Astrocyte (in vitro differentiated cells and primary cell): Measurements from ENCODE around the gene TUT1. TPM values are rescaled to one million over a fixed set of nuclear protein-coding genes. Genes with fewer than 3 reads are reported as not detected.

Experiments
- DNase-seq: peaks from one replicate; pipeline ENCODE4 v3.0.0-alpha.2; 2010; ENCODE audit warnings: low read depth
- FAIRE-seq: peaks from 2 replicates; lab custom pipeline; 2011; peaks lifted over from hg19 to GRCh38; lab: Jason Lieb, UNC
- H2AFZ ChIP-seq: 2 replicates; pipeline ENCODE4 v1.6.0; 2012; ENCODE audit warnings: low read depth, low read length, inconsistent platforms
- H3K27ac ChIP-seq: 2 replicates; pipeline ENCODE4 v1.5.1; 2011; ENCODE audit warnings: low read depth, low read length, inconsistent platforms
- H3K27me3 ChIP-seq: 2 replicates; pipeline ENCODE4 v1.6.0; 2011; ENCODE audit warnings: low read length, inconsistent platforms; ENCODE audit not compliant: insufficient read depth
- H3K36me3 ChIP-seq: 2 replicates; pipeline ENCODE4 v1.5.1; 2011; ENCODE audit warnings: low read length, inconsistent platforms; ENCODE audit not compliant: insufficient read depth
- H3K4me1 ChIP-seq: 2 replicates; pipeline ENCODE4 v1.5.1; 2011; ENCODE audit warnings: low read length, inconsistent platforms; ENCODE audit not compliant: insufficient read depth
- H3K4me2 ChIP-seq: 2 replicates; pipeline ENCODE4 v1.6.0; 2012; ENCODE audit warnings: low read length, inconsistent platforms
- H3K4me3 ChIP-seq: 2 replicates; pipeline ENCODE4 v1.5.1; 2011; ENCODE audit warnings: low read depth, mild to moderate bottlenecking, low read length, inconsistent platforms; ENCODE audit not compliant: insufficient read depth
- H3K79me2 ChIP-seq: 2 replicates; pipeline ENCODE4 v1.6.0; 2012; ENCODE audit warnings: mild to moderate bottlenecking, low read length, inconsistent platforms; ENCODE audit not compliant: insufficient read depth
- H3K9ac ChIP-seq: 2 replicates; pipeline ENCODE4 v1.6.0; 2012; ENCODE audit warnings: mild to moderate bottlenecking, low read length, inconsistent platforms
- H3K9me3 ChIP-seq: 2 replicates; pipeline ENCODE4 v1.5.1; 2012; ENCODE audit warnings: low read depth, mild to moderate bottlenecking, low read length, inconsistent platforms; ENCODE audit not compliant: insufficient read depth
- H4K20me1 ChIP-seq: 2 replicates; pipeline ENCODE4 v1.6.0; 2012; ENCODE audit warnings: low read length, inconsistent platforms; ENCODE audit not compliant: insufficient read depth
- H3K27ac Mint-ChIP-seq: one replicate; pipeline ENCODE4 v1.8.0; 2021; ENCODE audit warnings: mild to moderate bottlenecking, mixed read lengths; ENCODE audit not compliant: unreplicated experiment
- H3K27me3 Mint-ChIP-seq: one replicate; pipeline ENCODE4 v1.8.0; 2021; ENCODE audit warnings: low read depth, mixed read lengths; ENCODE audit not compliant: unreplicated experiment
- H3K36me3 Mint-ChIP-seq: one replicate; pipeline ENCODE4 v1.8.0; 2021; ENCODE audit warnings: low read depth, mixed read lengths; ENCODE audit not compliant: unreplicated experiment
- H3K4me1 Mint-ChIP-seq: one replicate; pipeline ENCODE4 v1.8.0; 2021; ENCODE audit warnings: low read depth, mixed read lengths; ENCODE audit not compliant: unreplicated experiment
- H3K4me3 Mint-ChIP-seq: one replicate; pipeline ENCODE4 v1.8.0; 2021; ENCODE audit warnings: mild to moderate bottlenecking, moderate library complexity, mixed read lengths; ENCODE audit not compliant: unreplicated experiment
- H3K9me3 Mint-ChIP-seq: one replicate; pipeline ENCODE4 v1.8.0; 2021; ENCODE audit warnings: mild to moderate bottlenecking, mixed read lengths; ENCODE audit not compliant: unreplicated experiment
- CTCF ChIP-seq: IDR thresholded peaks from 2 replicates; pipeline ENCODE4 v1.5.1; 2011; ENCODE audit warnings: low read depth, mild to moderate bottlenecking, inconsistent platforms, low read length, moderate library complexity; ENCODE audit not compliant: insufficient read depth
- EZH2 ChIP-seq: IDR thresholded peaks from 2 replicates; pipeline ENCODE4 v1.6.1; 2012; ENCODE audit warnings: mild to moderate bottlenecking, low read length, inconsistent platforms; ENCODE audit not compliant: insufficient read depth
- total RNA-seq: library from RNA; stranded (reverse); gene quantifications from 2 replicates; pipeline ENCODE4 v1.2.1, GENCODE V29; 2021

TUT1 gene
- total RNA-seq, 1 donor from 2014 or later = 18.3 TPM

GRCh38 chr11:62612366-62613290 lies 21.3 kb upstream of the TUT1 start, which contains the start of the genes EML3 and ROM1:
TSS of gene EML3 (minus strand) at chr11:62612775. CDS start at chr11:62612457, 318 bp downstream.
TSS of gene ROM1 (plus strand) at chr11:62613257. CDS start at chr11:62613282, 25 bp downstream.
- Histone ChIP-seq H3K79me2 (peaks cover 9% of the 10 kb centered on the region), H3K36me3 (peaks cover 7% of the 10 kb centered on the region), H3K9me3 (no peaks in the 10 kb centered on the region), H3K27me3 (no peaks in the 10 kb centered on the region), H3K9ac (peak within 1 kb of the TSS; percentile 87), H3K4me3 (peak within 1 kb of the TSS; percentile 82), H3K27ac (peak within 1 kb of the TSS; percentile 56), H3K4me1 (peaks cover 11% of the 10 kb centered on the region), H2AFZ (peak within 1 kb of the TSS; percentile 63), H4K20me1 (peaks cover 4% of the 10 kb centered on the region), H3K4me2 (peak within 1 kb of the TSS; percentile 96)
- Mint-ChIP-seq H3K27ac (peak within 1 kb of the TSS; percentile 89), H3K4me1 (peaks cover 14% of the 10 kb centered on the region), H3K4me3 (peak within 1 kb of the TSS; percentile 98), H3K27me3 (no peaks in the 10 kb centered on the region), H3K9me3 (no peaks in the 10 kb centered on the region), H3K36me3 (peaks cover 11% of the 10 kb centered on the region)
- TF ChIP-seq EZH2 (no peak), CTCF (peak; percentile 9)
- FAIRE-seq (no peak), DNase-seq (peak; percentile 48)

- peaks cover 14% of the 10 kb centered on the region for H3K4me1 Mint-ChIP-seq
- peaks cover 9% of the 10 kb centered on the region for H3K79me2 ChIP-seq
- peaks cover 13% of the 10 kb centered on the region for H3K36me3 Mint-ChIP-seq
- H3K27ac Mint-ChIP-seq = peak overlapping the region; percentile 89
- peak overlapping the region; percentile 56 for H3K27ac ChIP-seq
- no peaks in the 10 kb centered on the region for H3K9me3 ChIP-seq
- H3K27me3 ChIP-seq = no peaks in the 10 kb centered on the region
- FAIRE-seq = no peak
- DNase-seq = peak; percentile 60
- H3K4me3 ChIP-seq = peak overlapping the region; percentile 82
- H3K4me2 ChIP-seq = peak overlapping the region; percentile 96
- TF ChIP-seq CTCF = no peak
- no peak for TF ChIP-seq EZH2
- peaks cover 11% of the 10 kb centered on the region for H3K4me1 ChIP-seq
- peak overlapping the region; percentile 63 for H2AFZ ChIP-seq
- no peaks in the 10 kb centered on the region for H3K9me3 Mint-ChIP-seq
- peaks cover 8% of the 10 kb centered on the region for H3K36me3 ChIP-seq
- H3K27me3 Mint-ChIP-seq = no peaks in the 10 kb centered on the region
- H4K20me1 ChIP-seq = peaks cover 6% of the 10 kb centered on the region
- H3K9ac ChIP-seq = peak overlapping the region; percentile 87
- H3K4me3 Mint-ChIP-seq = peak overlapping the region; percentile 98
Measured at GRCh38 chr11:62611705-62612365, 20.5 kb upstream of the TUT1 start.
